ENCODE results near the gene RNF144A. TPM values are rescaled to one million over a fixed set of nuclear protein-coding genes. Genes with fewer than 3 reads are reported as not detected.

Gene RNF144A
- total and polyA plus RNA-seq, 10 of the 15 experiments (the other 5 are each of a cell fraction or from before 2014, with no cell fraction given): 0.02 to 12.1 (median 0.48) TPM; not detected in 1

GRCh38 chr2:7057865-7058400, 140.7 kb downstream of the RNF144A start (continued):
- TF ChIP-seq E2F4 (IDR thresholded peaks at IDR 0.05; ENCODE audit: low read depth, low read length) (no peak), HDAC2 (IDR thresholded peaks at IDR 0.05) (no peak), PAX8 (IDR thresholded peaks at IDR 0.05) (no peak), MTA2 (IDR thresholded peaks at IDR 0.05; ENCODE audit: low read depth) (peak; percentile 73; the same call in 1 of the 2 replicates), IKZF1 (conservative IDR thresholded peaks at IDR 0.05) (peak; percentile 38; the same call in 1 of the 2 replicates), FOXK2 (IDR thresholded peaks at IDR 0.05) (no peak), RELB (IDR thresholded peaks at IDR 0.05; ENCODE audit: low read depth) (peak; percentile 48), POLR2A (IDR thresholded peaks at IDR 0.05; ENCODE audit: low read depth, low read length) (no peak), EED (IDR thresholded peaks at IDR 0.05; ENCODE audit: low read depth) (no peak), TAF1 (IDR thresholded peaks at IDR 0.05; ENCODE audit: borderline replicate concordance, low read depth, low read length) (no peak), KAT2A (conservative IDR thresholded peaks at IDR 0.05; ENCODE audit: control insufficient read depth, low read depth, low read length) (no peak), ATF3 (IDR thresholded peaks at IDR 0.05; ENCODE audit: borderline replicate concordance, extremely low read depth, low read depth, low read length) (no peak), RUNX3 (IDR thresholded peaks at IDR 0.05; ENCODE audit: low read length) (peak; percentile 69), MAX (IDR thresholded peaks at IDR 0.05; ENCODE audit: low read depth, low read length) (0 out of 2 replicates have a peak, but pooled peaks have one; percentile 30), MEF2A (IDR thresholded peaks at IDR 0.05; ENCODE audit: insufficient read depth, low read depth, low read length) (no peak), ZNF622 (IDR thresholded peaks at IDR 0.05) (no peak), NBN (IDR thresholded peaks at IDR 0.05) (peak; percentile 43; the same call in 1 of the 2 replicates), JUND (IDR thresholded peaks at IDR 0.05; ENCODE audit: low read depth, low read length) (no peak), LARP7 (IDR thresholded peaks at IDR 0.05) (no peak), SIX5 (IDR thresholded peaks at IDR 0.05; ENCODE audit: low read depth, low read length, severe bottlenecking) (no peak), MYB (IDR thresholded peaks at IDR 0.05; ENCODE audit: borderline replicate concordance, low read depth, low read length) (no peak), RCOR1 (conservative IDR thresholded peaks at IDR 0.05; ENCODE audit: low read depth, low read length) (no peak), ZNF687 (IDR thresholded peaks at IDR 0.05) (no peak), BACH1 (IDR thresholded peaks at IDR 0.05; ENCODE audit: borderline replicate concordance) (no peak), ZNF384 (IDR thresholded peaks at IDR 0.05; ENCODE audit: borderline replicate concordance, low read depth, low read length) (peak; percentile 89), YBX1 (IDR thresholded peaks at IDR 0.05) (no peak), FOS (IDR thresholded peaks at IDR 0.05; ENCODE audit: borderline replicate concordance, extremely low read depth, insufficient read length) (no peak)
